HG03039 (cell line): ENCODE data around the gene NRG2.

Experiments used
- ATAC-seq: cut with Tn5 transposase; IDR thresholded peaks from one replicate; pipeline ENCODE4 v1.9.1; 2021; ENCODE audit warnings: mild to moderate bottlenecking, moderate library complexity; ENCODE audit not compliant: unreplicated experiment

NRG2 gene

GRCh38 chr5:139821806-139822552 lies 221.1 kb downstream of the NRG2 start:
- no peak for ATAC-seq

GRCh38 chr5:139820606-139821005 lies 222.5 kb downstream of the NRG2 start:
- no peak for ATAC-seq

- ATAC-seq: no peak
Observed at GRCh38 chr5:139820130-139820529, 223.0 kb downstream of the NRG2 start.

GRCh38 chr5:139817970-139818369 lies 225.1 kb downstream of the NRG2 start:
- no peak for ATAC-seq

- ATAC-seq: no peak
Observed at GRCh38 chr5:139817362-139817761, 225.7 kb downstream of the NRG2 start.

- ATAC-seq: no peak
Observed at GRCh38 chr5:139816566-139816965, 226.5 kb downstream of the NRG2 start.

- no peak for ATAC-seq
Observed at GRCh38 chr5:139814704-139815280, 228.3 kb downstream of the NRG2 start.

- ATAC-seq: no peak
Observed at GRCh38 chr5:139814191-139814601, 228.9 kb downstream of the NRG2 start.

GRCh38 chr5:139812836-139813805 lies 230.0 kb downstream of the NRG2 start:
- no peak for ATAC-seq

GRCh38 chr5:139812323-139812722 lies 230.8 kb downstream of the NRG2 start:
- no peak for ATAC-seq

GRCh38 chr5:139811274-139811607 lies 231.9 kb downstream of the NRG2 start:
- no peak for ATAC-seq

- ATAC-seq: no peak
Observed at GRCh38 chr5:139810341-139811273, 232.5 kb downstream of the NRG2 start.

- ATAC-seq: no peak
Observed at GRCh38 chr5:139809331-139809810, 233.7 kb downstream of the NRG2 start.

- ATAC-seq: no peak
Observed at GRCh38 chr5:139808481-139809330, 234.4 kb downstream of the NRG2 start.

- ATAC-seq: no peak
Observed at GRCh38 chr5:139807647-139808030, 235.5 kb downstream of the NRG2 start.

- ATAC-seq: no peak
Observed at GRCh38 chr5:139806726-139807646, 236.1 kb downstream of the NRG2 start.

GRCh38 chr5:139806111-139806510 lies 237.0 kb downstream of the NRG2 start:
- ATAC-seq: no peak

- ATAC-seq: no peak
Observed at GRCh38 chr5:139805545-139805944, 237.6 kb downstream of the NRG2 start.
